ENCODE results near the gene CACNA2D2. TPM values are rescaled to one million over a fixed set of nuclear protein-coding genes. Genes with fewer than 3 reads are reported as not detected.

CACNA2D2 gene
- total RNA-seq, 1 experiment from 2014 or later: 0.59 TPM

DNA sequence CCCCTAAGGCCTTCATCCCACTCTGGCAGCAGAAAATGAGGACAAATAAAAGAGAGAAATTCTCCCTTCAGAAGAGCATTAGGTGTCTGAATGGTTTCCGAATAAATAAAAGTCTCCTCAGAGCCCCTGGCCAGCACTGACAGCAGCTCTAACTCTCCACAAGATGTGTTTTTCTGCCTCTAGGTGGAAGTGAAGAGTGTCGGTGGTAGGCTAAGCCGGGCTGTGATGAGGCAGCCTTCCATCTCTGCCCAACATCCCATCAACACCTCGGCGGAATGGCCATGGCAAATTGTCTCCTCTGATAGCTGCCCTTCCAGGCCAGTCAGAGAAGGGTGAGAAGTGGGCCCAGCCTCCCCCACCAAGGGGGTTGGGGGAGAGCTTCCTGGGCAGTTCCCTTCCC is 6.3 kb upstream of the CACNA2D2 start:
- ChIA-PET POLR2A (no interaction called here), CTCF (no interaction called here)
- DNase-seq (ENCODE audit: low read depth, low spot score) (no peak), ATAC-seq (no peak)
- intact Hi-C loops (cut with micrococcal nuclease; ENCODE audit: unreplicated experiment): no loop called here
- no peaks in the 10 kb centered on the region for H3K4me1 ChIP-seq (ENCODE audit: control insufficient read depth, insufficient read depth, low read length)
- no peak overlapping the region for H3K4me3 ChIP-seq (ENCODE audit: low read depth in 2 of 2, low read length in 2 of 2)
- BruUV-seq (replicated peaks): no TSS peak
- TF ChIP-seq TCF7L2 (IDR thresholded peaks at IDR 0.05; ENCODE audit: low read depth, low read length): no peak
- TF ChIP-seq, protein P1, sequence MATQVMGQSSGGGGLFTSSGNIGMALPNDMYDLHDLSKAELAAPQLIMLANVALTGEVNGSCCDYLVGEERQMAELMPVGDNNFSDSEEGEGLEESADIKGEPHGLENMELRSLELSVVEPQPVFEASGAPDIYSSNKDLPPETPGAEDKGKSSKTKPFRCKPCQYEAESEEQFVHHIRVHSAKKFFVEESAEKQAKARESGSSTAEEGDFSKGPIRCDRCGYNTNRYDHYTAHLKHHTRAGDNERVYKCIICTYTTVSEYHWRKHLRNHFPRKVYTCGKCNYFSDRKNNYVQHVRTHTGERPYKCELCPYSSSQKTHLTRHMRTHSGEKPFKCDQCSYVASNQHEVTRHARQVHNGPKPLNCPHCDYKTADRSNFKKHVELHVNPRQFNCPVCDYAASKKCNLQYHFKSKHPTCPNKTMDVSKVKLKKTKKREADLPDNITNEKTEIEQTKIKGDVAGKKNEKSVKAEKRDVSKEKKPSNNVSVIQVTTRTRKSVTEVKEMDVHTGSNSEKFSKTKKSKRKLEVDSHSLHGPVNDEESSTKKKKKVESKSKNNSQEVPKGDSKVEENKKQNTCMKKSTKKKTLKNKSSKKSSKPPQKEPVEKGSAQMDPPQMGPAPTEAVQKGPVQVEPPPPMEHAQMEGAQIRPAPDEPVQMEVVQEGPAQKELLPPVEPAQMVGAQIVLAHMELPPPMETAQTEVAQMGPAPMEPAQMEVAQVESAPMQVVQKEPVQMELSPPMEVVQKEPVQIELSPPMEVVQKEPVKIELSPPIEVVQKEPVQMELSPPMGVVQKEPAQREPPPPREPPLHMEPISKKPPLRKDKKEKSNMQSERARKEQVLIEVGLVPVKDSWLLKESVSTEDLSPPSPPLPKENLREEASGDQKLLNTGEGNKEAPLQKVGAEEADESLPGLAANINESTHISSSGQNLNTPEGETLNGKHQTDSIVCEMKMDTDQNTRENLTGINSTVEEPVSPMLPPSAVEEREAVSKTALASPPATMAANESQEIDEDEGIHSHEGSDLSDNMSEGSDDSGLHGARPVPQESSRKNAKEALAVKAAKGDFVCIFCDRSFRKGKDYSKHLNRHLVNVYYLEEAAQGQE (IDR thresholded peaks at IDR 0.05; ENCODE audit: insufficient read depth in 1 of 2, low read depth in 2 of 2, low read length in 1 of 2): no peak
- no peak for TF ChIP-seq POLR2AphosphoS5 (IDR thresholded peaks at IDR 0.05; ENCODE audit: low read depth, low read length)
- TF ChIP-seq SIN3A (IDR thresholded peaks at IDR 0.05; ENCODE audit: borderline replicate concordance, insufficient read depth, low read depth, low read length): no peak
- no peak for TF ChIP-seq CTCF (IDR thresholded peaks at IDR 0.05)
- in situ Hi-C loops (cut with HindIII; ENCODE audit: low pct_unique_long_range_greater_than_20kb, low sequenced_read_pairs): no loop called here
- no peak overlapping the region for H3K27ac ChIP-seq (ENCODE audit: low read length)
- no peaks in the 10 kb centered on the region; the same call in 1 of the 2 replicates for H3K27me3 ChIP-seq (ENCODE audit: control insufficient read depth, insufficient read depth, low read length)
- no peaks in the 10 kb centered on the region for H3K9me3 ChIP-seq (ENCODE audit: control insufficient read depth, insufficient read depth, low read depth, low read length)
- H3K36me3 ChIP-seq (ENCODE audit: control insufficient read depth, insufficient read depth, low read length): no peaks in the 10 kb centered on the region

GRCh38 chr3:50508821-50509220 is 5.4 kb upstream of the CACNA2D2 start:
- Histone ChIP-seq H3K9me3 (ENCODE audit: control insufficient read depth, insufficient read depth, low read depth, low read length) (no peaks in the 10 kb centered on the region), H3K36me3 (ENCODE audit: control insufficient read depth, insufficient read depth, low read length) (no peaks in the 10 kb centered on the region), H3K4me3 (ENCODE audit: low read depth in 2 of 2, low read length in 2 of 2) (no peak overlapping the region), H3K27me3 (ENCODE audit: control insufficient read depth, insufficient read depth, low read length) (no peaks in the 10 kb centered on the region; the same call in 1 of the 2 replicates), H3K27ac (ENCODE audit: low read length) (no peak overlapping the region), H3K4me1 (ENCODE audit: control insufficient read depth, insufficient read depth, low read length) (no peaks in the 10 kb centered on the region)
- BruUV-seq (replicated peaks): no TSS peak
- DNase-seq (ENCODE audit: low read depth, low spot score) (no peak), ATAC-seq (no peak)
- in situ Hi-C loops (cut with HindIII; ENCODE audit: low pct_unique_long_range_greater_than_20kb, low sequenced_read_pairs) (no loop called here), intact Hi-C loops (cut with micrococcal nuclease; ENCODE audit: unreplicated experiment) (no loop called here)
- TF ChIP-seq, protein P1 (IDR thresholded peaks at IDR 0.05; ENCODE audit: insufficient read depth in 1 of 2, low read depth in 2 of 2, low read length in 1 of 2): no peak
- no peak for TF ChIP-seq CTCF (IDR thresholded peaks at IDR 0.05)
- ChIA-PET CTCF (no interaction called here), POLR2A (interaction anchor here (0.5 kb wide), 1 partner anchor 989 kb away, joined by 8 read pairs; no protein-coding TSS in a partner anchor)
